ENCODE results near the gene TCEA3.

Gene TCEA3

DNA sequence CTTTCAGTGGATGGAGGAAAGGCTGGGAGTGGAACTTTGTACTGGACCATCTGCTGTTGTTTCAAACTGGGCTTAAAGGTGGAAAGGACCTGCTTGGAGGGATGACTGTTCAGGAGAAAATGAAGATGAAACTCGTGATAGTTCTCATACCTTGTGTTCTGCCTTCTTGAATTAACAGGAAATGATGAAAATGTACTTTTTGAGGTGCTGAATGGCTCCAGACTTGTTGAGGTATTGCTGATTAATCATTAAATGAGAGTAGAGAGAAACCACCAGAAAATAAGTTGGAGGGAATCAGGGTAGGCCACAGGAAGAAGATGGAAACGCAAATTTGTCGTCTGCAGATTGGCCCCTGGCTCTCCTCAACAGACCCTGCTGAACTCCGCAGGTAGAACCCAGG lies 28.7 kb downstream of the TCEA3 start:
- Histone ChIP-seq H3K9me3 (ENCODE audit: control insufficient read depth in 2 of 2, low read length in 2 of 2) (no peaks in the 10 kb centered on the region), H3K9ac (ENCODE audit: low read depth in 1 of 2, low read length in 2 of 2) (no peak overlapping the region), H3K27ac (ENCODE audit: low read depth in 2 of 2, low read length in 2 of 2) (no peak overlapping the region), H3K4me3 (ENCODE audit: low read length in 2 of 2) (no peak overlapping the region), H3K4me1 (ENCODE audit: control insufficient read depth in 2 of 2, insufficient read depth in 2 of 2, low read length in 2 of 2) (peaks cover 0 to 8% of the 10 kb centered on the region in 2 donors), H3K27me3 (ENCODE audit: control insufficient read depth in 2 of 2, insufficient read depth in 2 of 2, low read length in 2 of 2) (no peaks in the 10 kb centered on the region), H3K36me3 (ENCODE audit: control insufficient read depth in 2 of 2, insufficient read depth in 2 of 2, low read length in 2 of 2) (peaks cover 46 to 52% of the 10 kb centered on the region in 2 donors)

DNA sequence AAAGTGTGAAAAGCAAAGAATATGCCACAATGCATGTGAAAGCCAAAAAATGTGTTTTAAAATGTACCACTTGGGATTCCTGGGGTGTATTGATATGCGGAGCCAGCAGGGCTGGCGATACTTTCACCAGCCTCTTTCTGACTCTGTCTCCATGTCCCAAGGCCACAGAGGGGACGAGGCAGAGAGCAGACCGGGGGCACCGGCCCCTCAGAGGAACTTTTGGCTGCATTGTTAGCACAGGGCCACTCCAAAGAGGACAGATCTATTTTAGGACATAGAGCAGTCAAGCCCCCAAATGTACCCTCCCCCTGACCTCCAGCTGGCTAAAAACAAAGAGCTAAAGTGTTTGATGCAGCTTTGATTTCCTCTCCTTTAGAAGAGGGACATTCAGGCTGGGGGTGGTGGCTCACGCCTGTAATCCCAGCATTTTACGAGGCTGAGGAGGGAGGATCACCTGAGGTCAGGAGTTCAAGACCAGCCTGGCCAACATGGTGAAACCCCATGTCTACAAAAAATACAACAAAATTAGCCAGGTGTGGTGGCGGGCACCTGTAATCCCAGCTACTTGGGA lies 29.3 kb downstream of the TCEA3 start:
- Histone ChIP-seq H3K36me3 (ENCODE audit: control insufficient read depth in 2 of 2, insufficient read depth in 2 of 2, low read length in 2 of 2) (peaks cover 43 to 52% of the 10 kb centered on the region in 2 donors), H3K27me3 (ENCODE audit: control insufficient read depth in 2 of 2, insufficient read depth in 2 of 2, low read length in 2 of 2) (no peaks in the 10 kb centered on the region), H3K9me3 (ENCODE audit: control insufficient read depth in 2 of 2, low read length in 2 of 2) (no peaks in the 10 kb centered on the region), H3K4me3 (ENCODE audit: low read length in 2 of 2) (no peak overlapping the region), H3K4me1 (ENCODE audit: control insufficient read depth in 2 of 2, insufficient read depth in 2 of 2, low read length in 2 of 2) (peaks cover 0 to 8% of the 10 kb centered on the region in 2 donors), H3K9ac (ENCODE audit: low read depth in 1 of 2, low read length in 2 of 2) (no peak overlapping the region), H3K27ac (ENCODE audit: low read depth in 2 of 2, low read length in 2 of 2) (peak overlapping the region; percentile 48 to 72)

DNA sequence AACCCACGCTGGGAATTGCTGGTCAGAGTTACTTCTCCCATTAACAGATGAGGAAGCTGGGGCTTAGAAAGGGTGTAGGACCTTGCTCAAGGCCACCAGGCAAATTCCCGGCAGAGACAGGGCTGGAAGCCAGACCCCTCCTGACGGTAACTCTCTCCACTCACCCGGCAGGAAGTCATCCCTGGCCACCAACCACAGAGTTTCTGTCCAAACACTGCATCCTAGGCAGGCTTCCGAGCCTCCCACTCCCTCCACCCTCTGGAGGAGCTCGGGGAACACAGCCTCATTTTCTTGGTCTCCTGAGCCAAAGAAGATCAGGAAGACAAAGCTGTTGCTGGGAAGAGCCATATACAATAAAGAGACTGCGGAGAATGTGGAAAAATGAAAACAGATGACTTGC lies 29.9 kb downstream of the TCEA3 start:
- Histone ChIP-seq H3K36me3 (ENCODE audit: control insufficient read depth in 2 of 2, insufficient read depth in 2 of 2, low read length in 2 of 2) (peaks cover 43 to 47% of the 10 kb centered on the region in 2 donors), H3K9ac (ENCODE audit: low read depth in 1 of 2, low read length in 2 of 2) (no peak overlapping the region), H3K4me3 (ENCODE audit: low read length in 2 of 2) (no peak overlapping the region)

DNA sequence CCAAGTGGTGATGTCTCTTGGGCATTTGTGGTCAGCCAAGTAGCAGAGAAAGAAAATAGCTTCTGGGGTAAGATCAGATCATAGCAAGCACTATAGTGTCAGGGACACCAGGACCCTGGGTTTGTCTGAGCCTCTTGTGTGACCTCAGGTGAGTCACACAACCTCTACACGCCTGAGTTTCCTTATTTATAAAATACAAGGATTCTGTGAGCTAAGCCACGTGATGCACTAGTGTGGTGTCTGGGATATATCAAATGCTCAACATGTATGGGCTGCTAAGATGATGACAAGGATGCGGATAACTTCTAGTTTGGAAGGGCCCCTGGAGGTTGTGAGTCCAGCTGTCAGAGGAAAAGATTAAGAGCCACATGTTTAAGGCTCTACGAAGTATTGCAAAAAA lies 30.4 kb downstream of the TCEA3 start:
- H3K36me3 ChIP-seq (ENCODE audit: control insufficient read depth in 2 of 2, insufficient read depth in 2 of 2, low read length in 2 of 2), result peaks cover 43 to 47% of the 10 kb centered on the region in 2 donors
- no peak overlapping the region for H3K4me3 ChIP-seq (ENCODE audit: low read length in 2 of 2)
- no peak overlapping the region for H3K9ac ChIP-seq (ENCODE audit: low read depth in 1 of 2, low read length in 2 of 2)
- H3K27me3 ChIP-seq (ENCODE audit: control insufficient read depth in 2 of 2, insufficient read depth in 2 of 2, low read length in 2 of 2), result no peaks in the 10 kb centered on the region
- H3K27ac ChIP-seq (ENCODE audit: low read depth in 2 of 2, low read length in 2 of 2), result peak overlapping the region; percentile 66 to 72
- no peaks in the 10 kb centered on the region for H3K9me3 ChIP-seq (ENCODE audit: control insufficient read depth in 2 of 2, low read length in 2 of 2)
- peaks cover 0 to 8% of the 10 kb centered on the region in 2 donors for H3K4me1 ChIP-seq (ENCODE audit: control insufficient read depth in 2 of 2, insufficient read depth in 2 of 2, low read length in 2 of 2)

More for the DNA sequence above, 29.9 kb downstream of the TCEA3 start:
- Histone ChIP-seq H3K27me3 (ENCODE audit: control insufficient read depth in 2 of 2, insufficient read depth in 2 of 2, low read length in 2 of 2) (no peaks in the 10 kb centered on the region), H3K4me1 (ENCODE audit: control insufficient read depth in 2 of 2, insufficient read depth in 2 of 2, low read length in 2 of 2) (peaks cover 0 to 8% of the 10 kb centered on the region in 2 donors), H3K27ac (ENCODE audit: low read depth in 2 of 2, low read length in 2 of 2) (peak overlapping the region; percentile 59 to 72), H3K9me3 (ENCODE audit: control insufficient read depth in 2 of 2, low read length in 2 of 2) (no peaks in the 10 kb centered on the region)

DNA sequence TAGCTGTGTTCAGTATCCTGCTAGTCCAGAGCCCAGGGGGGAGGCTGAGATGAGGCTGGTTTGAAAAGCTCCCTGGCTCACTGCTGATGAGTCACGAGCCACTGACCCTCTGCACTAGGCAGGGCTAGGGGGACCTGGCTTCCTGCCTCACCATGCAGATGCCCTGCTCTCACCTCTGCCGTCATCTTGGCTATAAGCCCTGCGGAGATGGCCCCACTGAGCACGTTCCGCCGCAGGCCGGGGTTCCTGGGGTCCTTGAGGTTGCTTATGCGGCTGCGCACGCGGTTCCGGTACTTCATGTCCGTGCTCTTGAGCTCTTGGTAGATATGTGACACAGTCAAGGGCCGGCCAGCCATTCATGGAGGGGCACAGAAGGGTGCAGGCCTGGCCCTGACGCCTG lies 30.8 kb downstream of the TCEA3 start:
- no peak overlapping the region for H3K4me3 ChIP-seq (ENCODE audit: low read length in 2 of 2)
- peaks cover 43 to 47% of the 10 kb centered on the region in 2 donors for H3K36me3 ChIP-seq (ENCODE audit: control insufficient read depth in 2 of 2, insufficient read depth in 2 of 2, low read length in 2 of 2)
- H3K27ac ChIP-seq (ENCODE audit: low read depth in 2 of 2, low read length in 2 of 2), result peak overlapping the region; percentile 66 to 72

DNA sequence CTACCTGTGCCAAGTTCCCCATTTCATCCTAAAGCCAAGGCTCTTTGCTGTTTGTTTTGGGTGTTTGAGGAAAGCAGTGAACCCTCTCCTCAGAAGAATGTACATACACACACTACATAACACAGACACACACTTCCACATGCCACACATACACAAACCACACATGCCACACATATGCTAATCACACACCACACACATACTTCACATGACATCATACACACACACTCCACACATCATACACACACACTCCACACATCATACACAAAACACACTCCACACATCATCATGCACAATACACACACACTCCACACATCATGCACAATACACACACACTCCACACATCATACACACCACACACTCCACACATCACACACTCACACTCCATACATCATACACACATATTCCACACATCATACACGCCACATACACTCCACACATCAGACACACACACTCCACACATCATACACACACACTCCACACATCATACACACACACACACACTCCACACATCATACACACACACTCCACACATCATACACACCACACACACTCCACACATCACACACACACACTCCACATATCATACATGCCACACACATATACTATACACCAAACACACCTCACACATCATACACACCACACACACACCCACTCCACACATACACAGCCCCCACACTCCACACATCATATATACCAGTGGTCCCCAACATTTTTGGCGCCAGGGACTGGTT lies 32.3 kb downstream of the TCEA3 start:
- Histone ChIP-seq H3K9ac (ENCODE audit: low read depth in 1 of 2, low read length in 2 of 2) (no peak overlapping the region), H3K36me3 (ENCODE audit: control insufficient read depth in 2 of 2, insufficient read depth in 2 of 2, low read length in 2 of 2) (peaks cover 41 to 44% of the 10 kb centered on the region in 2 donors)

More for the DNA sequence above, 30.8 kb downstream of the TCEA3 start:
- H3K9me3 ChIP-seq (ENCODE audit: control insufficient read depth in 2 of 2, low read length in 2 of 2), result no peaks in the 10 kb centered on the region
- no peaks in the 10 kb centered on the region for H3K27me3 ChIP-seq (ENCODE audit: control insufficient read depth in 2 of 2, insufficient read depth in 2 of 2, low read length in 2 of 2)
- H3K4me1 ChIP-seq (ENCODE audit: control insufficient read depth in 2 of 2, insufficient read depth in 2 of 2, low read length in 2 of 2), result peaks cover 0 to 8% of the 10 kb centered on the region in 2 donors
- no peak overlapping the region for H3K9ac ChIP-seq (ENCODE audit: low read depth in 1 of 2, low read length in 2 of 2)

DNA sequence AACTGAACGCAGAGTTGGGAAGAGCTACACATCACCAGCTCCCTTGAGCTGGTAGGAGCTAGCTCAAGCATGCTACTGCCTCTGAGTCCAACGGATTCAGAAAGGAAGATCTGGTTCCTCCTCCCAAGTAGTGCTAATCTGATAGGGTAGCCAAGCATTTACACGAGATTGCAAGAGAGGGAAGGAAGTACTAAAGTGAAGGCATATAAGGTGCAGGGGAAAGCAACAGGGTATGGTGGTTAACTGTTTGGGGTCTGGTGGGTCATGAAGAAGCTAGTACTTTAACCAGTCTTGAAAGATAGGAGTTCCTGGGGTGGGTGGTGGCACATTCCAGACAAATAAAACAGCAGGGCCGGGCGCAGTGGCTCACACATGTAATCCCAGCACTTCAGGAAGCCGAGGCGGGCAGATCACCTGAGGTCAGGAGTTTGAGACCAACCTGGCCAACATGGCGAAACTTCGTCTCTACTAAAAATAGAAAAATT lies 34.7 kb downstream of the TCEA3 start:
- Histone ChIP-seq H3K27ac (ENCODE audit: low read depth in 2 of 2, low read length in 2 of 2) (no peak overlapping the region), H3K9ac (ENCODE audit: low read depth in 1 of 2, low read length in 2 of 2) (no peak overlapping the region), H3K4me1 (ENCODE audit: control insufficient read depth in 2 of 2, insufficient read depth in 2 of 2, low read length in 2 of 2) (peaks cover 0 to 8% of the 10 kb centered on the region in 2 donors), H3K27me3 (ENCODE audit: control insufficient read depth in 2 of 2, insufficient read depth in 2 of 2, low read length in 2 of 2) (no peaks in the 10 kb centered on the region), H3K9me3 (ENCODE audit: control insufficient read depth in 2 of 2, low read length in 2 of 2) (no peaks in the 10 kb centered on the region), H3K4me3 (ENCODE audit: low read length in 2 of 2) (no peak overlapping the region), H3K36me3 (ENCODE audit: control insufficient read depth in 2 of 2, insufficient read depth in 2 of 2, low read length in 2 of 2) (peaks cover 39 to 41% of the 10 kb centered on the region in 2 donors)

More for the DNA sequence above, 32.3 kb downstream of the TCEA3 start:
- Histone ChIP-seq H3K27ac (ENCODE audit: low read depth in 2 of 2, low read length in 2 of 2) (no peak overlapping the region), H3K9me3 (ENCODE audit: control insufficient read depth in 2 of 2, low read length in 2 of 2) (no peaks in the 10 kb centered on the region), H3K4me3 (ENCODE audit: low read length in 2 of 2) (no peak overlapping the region), H3K27me3 (ENCODE audit: control insufficient read depth in 2 of 2, insufficient read depth in 2 of 2, low read length in 2 of 2) (no peaks in the 10 kb centered on the region), H3K4me1 (ENCODE audit: control insufficient read depth in 2 of 2, insufficient read depth in 2 of 2, low read length in 2 of 2) (peaks cover 0 to 8% of the 10 kb centered on the region in 2 donors)

DNA sequence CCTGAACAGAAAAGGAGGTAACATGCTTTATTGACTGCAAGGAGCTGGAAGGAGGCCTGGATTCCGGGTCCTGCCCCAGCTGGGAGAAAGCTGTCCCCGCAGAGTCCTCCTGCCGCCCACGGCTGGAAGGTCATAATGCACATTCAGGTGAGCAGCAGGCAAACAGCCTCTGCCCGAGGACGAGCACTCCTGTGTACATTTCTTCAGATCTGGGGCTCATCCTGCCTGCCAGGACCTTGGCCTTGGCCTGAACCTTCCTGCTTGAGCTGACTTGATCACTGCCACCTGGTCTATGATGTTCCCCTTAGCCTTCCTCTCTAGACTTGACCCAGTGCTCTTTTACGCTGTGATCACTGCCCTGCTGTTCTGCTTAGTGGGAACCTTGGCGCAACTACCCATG lies 37.1 kb downstream of the TCEA3 start:
- Histone ChIP-seq H3K9ac (ENCODE audit: low read depth in 1 of 2, low read length in 2 of 2) (no peak overlapping the region), H3K4me1 (ENCODE audit: control insufficient read depth in 2 of 2, insufficient read depth in 2 of 2, low read length in 2 of 2) (no peaks in the 10 kb centered on the region), H3K27ac (ENCODE audit: low read depth in 2 of 2, low read length in 2 of 2) (no peak overlapping the region), H3K27me3 (ENCODE audit: control insufficient read depth in 2 of 2, insufficient read depth in 2 of 2, low read length in 2 of 2) (peaks cover 0 to under 1% of the 10 kb centered on the region in 2 donors), H3K4me3 (ENCODE audit: low read length in 2 of 2) (no peak overlapping the region), H3K9me3 (ENCODE audit: control insufficient read depth in 2 of 2, low read length in 2 of 2) (no peaks in the 10 kb centered on the region), H3K36me3 (ENCODE audit: control insufficient read depth in 2 of 2, insufficient read depth in 2 of 2, low read length in 2 of 2) (peaks cover 36 to 37% of the 10 kb centered on the region in 2 donors)

DNA sequence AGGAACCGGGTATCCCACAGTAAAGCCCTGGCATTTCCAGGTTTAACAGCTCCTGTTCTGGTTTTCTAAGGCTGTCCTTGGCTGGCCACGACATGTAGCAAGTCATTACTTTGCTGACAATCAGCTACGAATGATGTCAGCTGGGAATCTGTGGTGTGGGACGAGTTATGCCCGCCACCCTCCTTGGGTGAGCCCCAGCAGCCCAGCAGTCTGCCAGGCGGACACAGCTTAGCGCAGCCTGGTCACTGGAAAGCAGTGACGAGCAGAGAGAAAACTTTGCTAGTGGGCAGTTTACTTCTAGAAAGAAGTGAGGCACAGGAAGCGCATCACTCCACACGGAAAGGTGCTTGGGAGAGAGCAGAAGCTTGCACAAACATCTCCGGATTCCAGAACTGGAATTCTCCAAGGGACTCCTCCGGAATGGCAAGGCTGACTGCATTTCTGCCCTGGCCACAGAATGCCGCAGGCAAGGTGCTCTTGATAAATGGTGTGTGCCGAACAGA lies 39.4 kb downstream of the TCEA3 start:
- H3K9me3 ChIP-seq (ENCODE audit: control insufficient read depth in 2 of 2, low read length in 2 of 2), result no peaks in the 10 kb centered on the region
- no peaks in the 10 kb centered on the region for H3K4me1 ChIP-seq (ENCODE audit: control insufficient read depth in 2 of 2, insufficient read depth in 2 of 2, low read length in 2 of 2)
- H3K27ac ChIP-seq (ENCODE audit: low read depth in 2 of 2, low read length in 2 of 2), result no peak overlapping the region
- no peak overlapping the region for H3K9ac ChIP-seq (ENCODE audit: low read depth in 1 of 2, low read length in 2 of 2)
- H3K4me3 ChIP-seq (ENCODE audit: low read length in 2 of 2), result no peak overlapping the region
- peaks cover 45 to 52% of the 10 kb centered on the region in 2 donors for H3K36me3 ChIP-seq (ENCODE audit: control insufficient read depth in 2 of 2, insufficient read depth in 2 of 2, low read length in 2 of 2)
- peaks cover 0 to 3% of the 10 kb centered on the region in 2 donors for H3K27me3 ChIP-seq (ENCODE audit: control insufficient read depth in 2 of 2, insufficient read depth in 2 of 2, low read length in 2 of 2)

All from mucosa of rectum (tissue), 2 donors.